HG03045 (cell line): ENCODE data around the gene COX6A1.

ENCODE experiments used
- ATAC-seq: cut with Tn5 transposase; IDR thresholded peaks from one replicate; pipeline ENCODE4 v1.9.1; 2021; ENCODE audit warnings: mild to moderate bottlenecking, moderate library complexity; ENCODE audit not compliant: unreplicated experiment

COX6A1 gene

GRCh38 chr12:120437735-120438494, at the start of gene COX6A1:
COX6A1 (plus strand) TSS chr12:120438113; CDS start chr12:120438127, 14 bp downstream.
- ATAC-seq: peak; percentile 93

DNA sequence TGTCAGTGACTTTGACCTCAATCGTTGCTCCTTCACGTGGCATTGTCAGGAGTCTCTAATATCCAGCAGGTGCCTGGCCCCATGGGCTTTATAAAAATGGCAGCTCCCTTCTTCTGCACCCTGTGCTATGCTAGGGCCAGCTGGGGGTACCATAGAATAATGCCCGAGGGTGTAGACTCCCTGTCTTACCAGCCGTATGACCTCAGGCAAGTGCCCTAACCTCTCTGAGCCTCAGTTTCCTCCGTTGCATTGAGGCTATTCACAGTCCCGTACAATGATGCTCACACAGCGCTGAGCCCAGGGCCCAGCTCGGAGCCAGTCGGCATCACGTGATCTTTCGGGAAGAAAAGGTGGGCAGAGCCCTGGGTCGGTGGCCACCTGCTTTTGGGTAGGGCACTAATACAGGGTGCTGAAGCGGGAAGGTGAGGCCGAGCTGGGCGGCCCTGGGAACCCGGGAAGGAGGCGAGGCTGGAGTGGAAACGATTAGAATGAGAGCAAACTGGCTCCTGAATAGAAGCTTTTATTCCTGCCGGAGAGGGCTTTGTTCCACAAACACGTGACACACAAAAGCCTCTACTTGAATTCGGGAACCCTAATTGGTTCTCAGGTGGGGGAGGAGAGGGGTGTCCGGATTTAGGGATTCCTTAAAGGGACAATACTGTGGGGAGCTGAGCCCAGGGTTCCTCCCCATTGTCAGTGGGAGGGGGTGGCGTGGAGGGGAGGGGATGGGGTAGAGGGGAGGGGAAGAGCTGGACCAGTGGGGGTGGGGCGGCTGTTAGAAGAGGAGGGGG, 49.0 kb upstream of the COX6A1 start:
- ATAC-seq: no peak

- no peak for ATAC-seq
Observed at GRCh38 chr12:120390540-120391120, 47.3 kb upstream of the COX6A1 start.

DNA sequence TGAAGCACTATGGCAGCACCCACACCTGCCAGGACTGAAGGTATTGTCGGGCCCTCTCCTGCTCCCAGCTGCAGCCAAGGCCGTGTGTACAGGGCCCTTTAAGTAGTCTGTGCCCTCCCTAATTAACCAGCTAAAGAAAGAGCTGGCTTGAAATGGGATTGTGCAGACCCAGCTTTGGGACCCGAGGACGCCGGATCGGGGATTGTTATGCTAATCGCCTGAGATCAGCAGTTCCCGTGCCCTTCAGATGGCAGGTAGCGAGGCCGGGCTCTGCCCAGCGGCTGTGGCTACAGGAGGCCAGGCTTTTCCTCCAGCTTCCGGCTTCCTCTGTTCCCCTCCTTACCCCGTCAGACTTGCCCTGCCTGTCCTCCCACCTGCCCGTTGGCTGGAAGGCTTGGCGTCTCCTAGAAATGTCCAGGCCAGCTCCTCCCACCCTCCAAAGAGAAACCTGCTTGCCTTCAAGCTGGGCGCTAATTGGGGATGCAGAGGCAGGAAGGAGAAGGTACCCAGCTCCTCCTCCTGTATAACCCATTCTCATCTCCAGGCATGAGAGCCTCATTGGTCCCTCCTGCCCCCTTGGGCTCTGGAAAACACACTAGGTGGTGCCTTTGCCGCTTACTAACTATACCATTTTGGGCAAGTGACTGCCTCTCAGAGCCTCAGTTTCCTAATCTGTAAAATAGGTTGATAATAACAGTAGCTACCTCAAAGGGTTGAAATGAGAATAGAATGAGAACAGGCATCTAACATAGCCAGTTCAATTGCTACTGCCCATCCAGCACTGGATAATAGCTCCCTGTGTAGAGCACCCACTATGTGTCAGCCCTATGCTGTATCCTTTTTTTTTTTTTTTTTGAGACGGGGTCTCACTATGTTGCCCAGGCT, 43.2 kb upstream of the COX6A1 start:
- ATAC-seq: no peak

- ATAC-seq: no peak
Observed at GRCh38 chr12:120397824-120398540, 39.9 kb upstream of the COX6A1 start.

DNA sequence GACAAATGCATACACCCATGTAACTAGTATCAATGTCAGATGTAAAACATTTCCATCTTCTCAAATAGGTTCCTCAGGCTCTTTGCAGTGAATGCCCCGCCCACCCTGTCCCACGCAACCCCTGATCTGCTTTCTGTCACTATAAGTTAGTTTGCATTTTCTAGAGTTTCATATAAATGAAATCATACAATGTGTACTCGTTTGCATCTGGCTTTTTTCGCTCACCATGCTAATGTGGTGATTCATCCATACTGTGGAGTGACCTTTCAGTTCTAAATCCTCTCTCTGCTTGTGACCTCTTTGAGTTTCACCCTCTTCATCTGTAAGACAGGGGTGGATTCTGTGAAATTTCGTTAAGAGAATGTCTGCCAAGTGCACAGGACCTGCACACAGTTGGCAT, 38.4 kb upstream of the COX6A1 start:
- no peak for ATAC-seq

GRCh38 chr12:120402217-120402616, 35.7 kb upstream of the COX6A1 start:
- no peak for ATAC-seq

DNA sequence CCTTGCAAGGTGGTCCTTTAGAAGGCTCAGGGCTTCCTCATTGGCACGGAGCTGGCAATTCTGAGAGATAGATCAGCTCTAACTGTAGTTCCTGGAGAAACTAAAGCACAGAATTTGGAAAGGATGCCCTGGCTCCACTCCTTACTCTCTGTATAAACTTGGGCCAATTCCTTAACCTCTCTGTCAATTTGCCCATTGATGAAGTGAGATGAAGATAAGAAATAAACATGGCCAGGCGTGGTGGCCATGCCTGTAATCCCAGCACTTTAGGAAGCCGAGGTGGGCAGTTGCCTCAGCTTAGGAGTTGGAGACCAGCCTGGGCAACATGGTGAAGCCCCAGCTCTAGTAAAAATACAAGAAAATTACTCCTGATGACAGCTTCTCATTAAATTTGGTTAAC, 34.0 kb upstream of the COX6A1 start:
- ATAC-seq: no peak

GRCh38 chr12:120404271-120404670, 33.6 kb upstream of the COX6A1 start:
- ATAC-seq: no peak

DNA sequence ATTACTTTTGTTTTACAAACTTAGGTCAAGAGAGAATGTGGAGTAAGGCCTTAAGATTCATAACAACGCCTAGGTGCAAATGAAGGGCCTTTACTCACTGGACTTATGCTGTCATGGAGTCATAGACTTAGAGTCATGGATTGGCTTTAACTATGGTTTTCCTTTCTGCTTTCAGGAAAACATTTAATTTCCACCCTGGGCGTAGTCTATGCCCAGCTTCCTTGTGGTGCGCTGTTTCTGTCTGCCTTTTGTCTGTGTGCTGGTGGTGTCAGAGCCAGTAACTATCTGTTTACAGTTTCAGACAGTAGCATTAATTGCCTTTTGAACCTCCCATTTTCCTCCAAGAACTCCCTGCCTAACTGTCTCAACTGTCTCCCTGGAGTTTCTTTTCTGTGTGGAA, 31.8 kb upstream of the COX6A1 start:
- no peak for ATAC-seq

DNA sequence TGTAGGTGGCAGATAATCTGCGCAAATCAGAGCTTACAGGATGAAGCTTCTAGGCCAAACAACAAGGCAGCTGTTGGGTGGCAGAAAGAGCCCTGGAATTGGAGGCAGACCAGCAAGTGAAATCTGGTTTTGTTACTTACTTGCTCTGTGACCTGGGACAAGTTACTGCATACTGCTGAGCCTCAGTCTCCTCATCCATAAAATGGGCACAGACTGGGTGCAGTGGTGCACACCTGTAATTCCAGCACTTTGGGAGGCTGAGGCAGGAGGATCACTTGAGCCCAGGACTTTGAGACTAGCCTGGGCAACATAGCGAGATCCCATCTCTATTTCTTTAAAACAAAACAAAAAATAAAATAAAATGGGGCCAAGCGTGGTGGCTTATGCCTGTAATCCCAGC, 31.4 kb upstream of the COX6A1 start:
- no peak for ATAC-seq

- ATAC-seq: no peak
Observed at GRCh38 chr12:120408771-120409170, 29.1 kb upstream of the COX6A1 start.

GRCh38 chr12:120412421-120412820, 25.5 kb upstream of the COX6A1 start:
- no peak for ATAC-seq

DNA sequence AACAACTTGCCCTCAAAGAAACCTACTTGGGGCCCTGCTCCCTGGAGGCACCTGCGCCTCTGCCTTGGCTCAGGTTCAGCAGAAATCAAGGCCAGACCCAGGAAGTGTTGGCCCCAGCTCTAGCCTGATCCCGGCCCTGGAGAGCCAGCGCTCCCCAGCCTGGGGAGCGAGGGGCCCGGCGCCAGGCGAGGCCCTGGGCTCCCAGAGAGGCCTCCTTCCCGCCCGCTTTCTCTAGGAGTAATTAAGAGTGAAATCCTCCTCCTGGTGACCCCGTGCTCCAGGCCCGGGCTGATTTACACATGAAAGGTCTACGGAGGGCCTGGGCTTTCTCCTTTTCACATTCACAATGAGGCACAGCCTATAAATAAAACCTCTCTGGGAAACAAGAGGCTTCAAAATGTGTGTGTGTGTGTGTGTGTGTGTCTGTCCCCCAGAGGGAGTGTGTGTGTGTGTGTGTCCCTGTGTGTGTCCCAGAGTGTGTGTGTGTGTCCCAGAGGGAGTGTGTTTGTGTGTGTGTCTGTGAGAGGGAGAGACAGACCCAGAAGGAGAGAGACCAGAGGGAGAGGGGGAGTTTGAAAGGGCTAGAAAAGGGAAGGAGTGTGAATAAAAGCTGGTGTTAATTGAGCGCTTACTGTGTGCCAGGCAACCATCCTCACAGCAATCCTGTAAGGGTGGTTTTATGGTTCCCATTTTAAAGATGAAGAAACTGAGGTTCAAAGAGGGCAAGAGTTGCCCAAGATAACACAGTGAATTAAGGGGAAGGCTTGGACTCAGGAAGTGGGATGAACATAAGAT, 23.8 kb upstream of the COX6A1 start:
- no peak for ATAC-seq

GRCh38 chr12:120416490-120417216, 21.3 kb upstream of the COX6A1 start:
- ATAC-seq: no peak

GRCh38 chr12:120417917-120418580, 19.9 kb upstream of the COX6A1 start:
- ATAC-seq: no peak

DNA sequence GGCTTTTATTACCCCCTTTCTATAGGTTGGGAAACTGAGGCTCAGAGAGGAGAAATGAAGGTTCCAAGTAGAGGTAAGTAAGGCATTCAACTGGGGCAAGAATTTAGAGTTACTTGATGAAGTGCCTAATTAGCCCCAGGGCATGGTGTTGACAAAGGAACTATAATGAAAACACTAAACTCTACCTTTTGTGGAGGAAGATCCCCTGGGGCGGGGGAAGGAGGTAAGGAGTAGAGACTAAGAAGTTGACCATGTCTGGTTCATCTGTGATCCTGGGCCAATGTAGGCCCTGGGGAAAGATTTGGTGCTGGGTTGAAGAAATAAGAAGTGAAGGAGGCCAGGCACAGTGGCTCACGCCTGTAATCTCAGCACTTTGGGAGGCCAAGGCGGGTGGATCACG, 16.2 kb upstream of the COX6A1 start:
- no peak for ATAC-seq

DNA sequence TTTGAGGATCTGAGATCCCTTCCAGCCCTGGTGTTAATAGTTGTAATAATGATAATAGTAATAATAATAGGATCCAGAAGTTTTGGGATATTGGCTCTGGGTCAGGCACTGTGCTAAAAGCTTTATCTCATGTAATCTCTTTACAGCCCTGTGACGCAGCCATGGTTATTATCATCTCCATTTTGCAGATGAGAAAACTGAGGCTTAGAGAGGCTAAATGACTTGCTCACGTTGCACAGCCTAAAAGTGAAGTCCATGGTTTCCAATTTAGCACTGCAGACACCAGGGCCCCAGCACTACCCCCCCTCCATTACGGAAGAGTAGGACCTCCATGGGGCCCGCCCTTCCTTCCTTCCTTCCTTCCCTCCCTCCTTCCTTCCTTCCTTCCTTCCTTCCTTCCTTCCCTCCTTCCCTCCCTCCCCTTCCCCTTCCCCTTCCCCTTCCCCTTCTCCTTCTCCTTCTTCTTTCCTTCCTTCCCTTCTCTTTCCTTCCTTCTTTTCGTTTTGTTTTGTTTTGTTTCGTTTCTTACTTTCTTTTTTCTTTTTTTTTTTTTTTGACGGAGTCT, 14.9 kb upstream of the COX6A1 start:
- no peak for ATAC-seq
